GM12878 (cell line): ENCODE data around the gene PAK5.

Experiments used
- ATF2 ChIP-seq: IDR thresholded peaks from 2 replicates; pipeline ENCODE4 v1.6.1; 2012; ENCODE audit warnings: low read length, inconsistent platforms
- BRCA1 ChIP-seq: IDR thresholded peaks from 2 replicates; pipeline ENCODE4 v1.6.1; 2011; ENCODE audit warnings: low read depth, low read length, improper control_type of control experiment
- CTCF ChIP-seq, 3 experiments: IDR thresholded peaks in 2 of 3; conservative IDR thresholded peaks in 1 of 3; 2 replicates each; pipeline ENCODE4 v1.5.1; 2011; ENCODE audit warnings: low read depth in 3 of 3, low read length in 3 of 3, mild to moderate bottlenecking in 3 of 3, control low read depth in 2 of 3, moderate library complexity in 2 of 3, inconsistent platforms in 1 of 3, mixed read lengths in 1 of 3; ENCODE audit not compliant: control insufficient read depth in 2 of 3, insufficient read depth in 1 of 3; ENCODE audit errors: extremely low read depth in 1 of 3
- EP300 ChIP-seq, 2 experiments: fragments of 150-350 bp in 1 of 2; IDR thresholded peaks; 2 replicates each; pipeline ENCODE4 v1.6.1; 2011 to 2012; ENCODE audit warnings: low read depth in 2 of 2, low read length in 2 of 2, borderline replicate concordance in 1 of 2, improper control_type of control experiment in 1 of 2, inconsistent platforms in 1 of 2; ENCODE audit not compliant: control insufficient read depth in 1 of 2
- MEF2A ChIP-seq: IDR thresholded peaks from 2 replicates; pipeline ENCODE4 v1.6.1; 2011; ENCODE audit warnings: low read depth, mild to moderate bottlenecking, low read length, moderate library complexity; ENCODE audit not compliant: insufficient read depth
- POLR2A ChIP-seq: IDR thresholded peaks from 2 replicates; pipeline ENCODE4 v1.6.1; 2011; ENCODE audit warnings: low read depth, mild to moderate bottlenecking, low read length
- RB1 ChIP-seq: fragments of 450-650 bp; formaldehyde crosslinking; IDR thresholded peaks from 2 replicates; pipeline ENCODE4 v1.6.1; 2017; ENCODE audit warnings: mild to moderate bottlenecking, borderline replicate concordance
- TAF1 ChIP-seq: IDR thresholded peaks from 2 replicates; pipeline ENCODE4 v1.6.1; 2011; ENCODE audit warnings: mild to moderate bottlenecking, low read depth, low read length, borderline replicate concordance
- ZNF24 ChIP-seq: fragments of 450-650 bp; IDR thresholded peaks from 2 replicates; pipeline ENCODE4 v1.6.1; 2017; ENCODE audit warnings: antibody characterized with exemption, mild to moderate bottlenecking

- TF ChIP-seq POLR2A (no peak), CTCF (IDR thresholded peaks at IDR 0.05 in 2 of 3, conservative IDR thresholded peaks at IDR 0.05 in 1 of 3; ENCODE audit: control insufficient read depth in 2 of 3, extremely low read depth in 1 of 3, insufficient read depth in 1 of 3, low read depth in 3 of 3, low read length in 3 of 3) (no peak), BRCA1 (no peak), TAF1 (no peak), RB1 (no peak), ATF2 (no peak), MEF2A (no peak), EP300 (IDR thresholded peaks at IDR 0.05; ENCODE audit: borderline replicate concordance in 1 of 2, control insufficient read depth in 1 of 2, low read depth in 2 of 2, low read length in 2 of 2) (no peak), ZNF24 (no peak)
These were observed 286.9 kb downstream of the PAK5 start for GRCh38 chr20:9551808-9552550.
